Esophagus mucosa (tissue), 1 donor: ENCODE measurements around the gene STIM1. TPM values are rescaled to one million over a fixed set of nuclear protein-coding genes. Genes with fewer than 3 reads are reported as not detected.

Experiments used
- ATAC-seq: fragments of 200-7000 bp; cut with Tn5 transposase; one replicate; pipeline ENCODE4 v1.9.1; 2020
- total RNA-seq: library from RNA; stranded (reverse); gene quantifications from one replicate; pipeline ENCODE4 v1.2.4, GENCODE V29; 2023
- donor health status: DM: yes; HTN: yes; CAD: no.

Gene STIM1
- total RNA-seq, 1 donor from 2014 or later, result 85.1 TPM

- peak; percentile 0 for ATAC-seq
Measured at GRCh38 chr11:3855808-3856491, 486 bp downstream of the STIM1 start.

- no peak for ATAC-seq
Measured at GRCh38 chr11:3856856-3857553, 1.5 kb downstream of the STIM1 start.

- ATAC-seq, result no peak
Measured at GRCh38 chr11:3857628-3858027, 2.2 kb downstream of the STIM1 start.

- no peak for ATAC-seq
Measured at GRCh38 chr11:3859373-3859881, 4.0 kb downstream of the STIM1 start.

GRCh38 chr11:3860375-3860774, 4.9 kb downstream of the STIM1 start:
- ATAC-seq, result no peak

GRCh38 chr11:3860898-3861393, 5.5 kb downstream of the STIM1 start:
- peak; percentile 58 for ATAC-seq

- ATAC-seq, result no peak
Measured at GRCh38 chr11:3861683-3862082, 6.2 kb downstream of the STIM1 start.

- ATAC-seq, result peak; percentile 45
Measured at GRCh38 chr11:3865388-3866193, 10.1 kb downstream of the STIM1 start.

GRCh38 chr11:3866206-3866605, 10.7 kb downstream of the STIM1 start:
- ATAC-seq, result peak; percentile 33

- no peak for ATAC-seq
Measured at GRCh38 chr11:3866836-3867208, 11.4 kb downstream of the STIM1 start.

- peak; percentile 51 for ATAC-seq
Measured at GRCh38 chr11:3867209-3868091, 12.0 kb downstream of the STIM1 start.

GRCh38 chr11:3873712-3874349, 18.4 kb downstream of the STIM1 start:
- ATAC-seq, result no peak

- ATAC-seq, result no peak
Measured at GRCh38 chr11:3876613-3877012, 21.1 kb downstream of the STIM1 start.

GRCh38 chr11:3877364-3878257, 22.1 kb downstream of the STIM1 start:
- no peak for ATAC-seq

- no peak for ATAC-seq
Measured at GRCh38 chr11:3878258-3878584, 22.8 kb downstream of the STIM1 start.

- ATAC-seq, result no peak
Measured at GRCh38 chr11:3879216-3879966, 23.9 kb downstream of the STIM1 start.

GRCh38 chr11:3879967-3880542, 24.6 kb downstream of the STIM1 start:
- ATAC-seq, result no peak

GRCh38 chr11:3880724-3881123, 25.3 kb downstream of the STIM1 start:
- ATAC-seq, result peak; percentile 29

- ATAC-seq, result no peak
Measured at GRCh38 chr11:3882655-3883054, 27.2 kb downstream of the STIM1 start.
